ENCODE measurements around the gene SEC14L6. TPM values are rescaled to one million over a fixed set of nuclear protein-coding genes. Genes with fewer than 3 reads are reported as not detected.

The SEC14L6 gene
- total RNA-seq, 3 donors from 2014 or later (not counting 1 experiment from before 2014, with no cell fraction given): 0.18 to 0.23 TPM; not detected in 1

DNA sequence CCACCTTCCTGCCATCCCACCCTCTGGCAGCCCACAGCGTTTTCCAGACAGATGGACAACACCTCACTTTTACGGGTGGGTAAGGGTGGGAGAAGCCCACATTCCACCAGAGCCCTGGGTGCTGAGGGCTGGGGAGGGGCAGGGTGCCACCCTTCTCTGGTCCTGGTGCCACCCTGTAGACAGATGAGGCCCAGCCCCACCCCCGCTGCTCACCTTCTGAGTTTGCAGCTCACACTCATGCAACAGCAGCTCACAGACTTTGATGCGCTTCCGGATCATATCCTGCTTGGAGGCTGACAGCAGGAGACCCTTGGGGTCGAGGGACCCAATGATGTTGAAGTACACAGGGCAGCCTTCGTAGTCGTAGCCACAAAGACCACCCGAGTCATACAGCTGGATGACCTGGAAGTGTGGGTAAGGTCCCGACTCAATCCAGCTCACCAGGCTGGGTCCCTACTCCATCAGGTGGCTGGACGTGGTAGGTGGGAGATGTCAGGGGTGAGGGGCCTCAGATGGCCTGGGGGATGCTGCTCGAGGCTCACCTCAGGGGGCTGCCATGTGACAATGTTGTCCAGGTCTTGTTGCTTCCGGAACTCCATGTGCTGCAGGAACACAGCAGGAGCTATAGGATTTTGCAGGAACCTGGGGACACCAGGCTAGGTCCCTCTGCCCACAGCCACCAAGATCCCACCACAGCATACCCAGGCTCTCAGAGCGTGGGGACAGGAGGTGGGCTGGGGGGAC, 51.3 kb downstream of the SEC14L6 start:
- no peak overlapping the region for H3K4me3 Mint-ChIP-seq
- intact Hi-C loops (cut with micrococcal nuclease): no loop called here
- 75% methylated on average over 13 of the region's 14 CpGs for WGBS (ENCODE audit: insufficient coverage)
- DNase-seq: no peak
- no peaks in the 10 kb centered on the region for H3K9me3 Mint-ChIP-seq
- Histone ChIP-seq H3K9me3 (ENCODE audit: control insufficient read depth, insufficient read depth, low read length) (no peaks in the 10 kb centered on the region), H3K36me3 (ENCODE audit: control insufficient read depth, insufficient read depth, low read length) (no peaks in the 10 kb centered on the region), H3K27me3 (ENCODE audit: control insufficient read depth, insufficient read depth, low read length) (no peaks in the 10 kb centered on the region), H3K27ac (ENCODE audit: low read length) (no peak overlapping the region), H3K4me3 (ENCODE audit: low read length) (no peak overlapping the region), H3K4me1 (ENCODE audit: control insufficient read depth, insufficient read depth, low read length) (no peaks in the 10 kb centered on the region)
- peaks cover 0 to 6% of the 10 kb centered on the region in 2 donors for H3K27me3 Mint-ChIP-seq (ENCODE audit: low read depth in 2 of 2)
- no peak for TF ChIP-seq CTCF (IDR thresholded peaks at IDR 0.05)
- no peak for ATAC-seq
- no peaks in the 10 kb centered on the region for H3K4me1 Mint-ChIP-seq
- H3K36me3 Mint-ChIP-seq: no peaks in the 10 kb centered on the region
- H3K27ac Mint-ChIP-seq: no peak overlapping the region

DNA sequence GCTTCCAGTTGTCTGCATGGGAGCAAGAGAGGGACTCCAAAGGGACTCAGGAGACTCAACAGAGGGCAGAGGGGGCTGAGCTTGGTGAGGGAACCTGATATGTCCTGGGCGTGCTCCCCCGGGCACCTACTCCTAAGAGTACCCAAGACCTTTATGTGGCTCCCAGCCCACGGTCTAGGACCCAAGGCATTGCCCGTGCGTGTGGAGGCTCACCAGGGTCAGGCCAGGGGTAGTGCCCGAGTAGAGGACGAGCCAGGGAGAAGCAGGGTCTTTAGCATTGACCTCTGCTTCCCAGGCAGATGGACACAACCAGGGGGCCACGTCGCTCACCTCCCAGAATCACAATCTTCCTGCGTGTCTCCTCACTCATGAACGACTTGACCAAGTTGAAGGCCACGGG, 54.4 kb downstream of the SEC14L6 start:
- intact Hi-C loops (cut with micrococcal nuclease): no loop called here
- no peak for DNase-seq
- Histone ChIP-seq H3K36me3 (ENCODE audit: control insufficient read depth, insufficient read depth, low read length) (no peaks in the 10 kb centered on the region), H3K4me3 (ENCODE audit: low read length) (no peak overlapping the region), H3K4me1 (ENCODE audit: control insufficient read depth, insufficient read depth, low read length) (no peaks in the 10 kb centered on the region), H3K27ac (ENCODE audit: low read length) (no peak overlapping the region), H3K27me3 (ENCODE audit: control insufficient read depth, insufficient read depth, low read length) (no peaks in the 10 kb centered on the region), H3K9me3 (ENCODE audit: control insufficient read depth, insufficient read depth, low read length) (no peaks in the 10 kb centered on the region)
- no peaks in the 10 kb centered on the region for H3K4me1 Mint-ChIP-seq
- no peak overlapping the region for H3K4me3 Mint-ChIP-seq
- no peak for TF ChIP-seq CTCF (IDR thresholded peaks at IDR 0.05)
- no peaks in the 10 kb centered on the region for H3K36me3 Mint-ChIP-seq
- no peak for ATAC-seq
- H3K27me3 Mint-ChIP-seq (ENCODE audit: low read depth in 2 of 2): no peaks in the 10 kb centered on the region
- no peak overlapping the region for H3K27ac Mint-ChIP-seq
- WGBS (ENCODE audit: insufficient coverage): 83% methylated on average over 12 of the region's 12 CpGs
- H3K9me3 Mint-ChIP-seq: no peaks in the 10 kb centered on the region

GRCh38 chr22:30491381-30491780, 55.2 kb downstream of the SEC14L6 start:
- no peak for ATAC-seq
- no peaks in the 10 kb centered on the region for H3K36me3 Mint-ChIP-seq
- 92% methylated on average over 5 of the region's 7 CpGs for WGBS (ENCODE audit: insufficient coverage)

More at GRCh38 chr22:30491381-30491780, 55.2 kb downstream of the SEC14L6 start:
- no peaks in the 10 kb centered on the region for H3K4me1 Mint-ChIP-seq
- no peak overlapping the region for H3K4me3 Mint-ChIP-seq
- H3K4me1 ChIP-seq (ENCODE audit: control insufficient read depth, insufficient read depth, low read length): no peaks in the 10 kb centered on the region
- H3K4me3 ChIP-seq (ENCODE audit: low read length): no peak overlapping the region
- DNase-seq: no peak
- no peak for TF ChIP-seq CTCF (IDR thresholded peaks at IDR 0.05)
- no peaks in the 10 kb centered on the region for H3K9me3 ChIP-seq (ENCODE audit: control insufficient read depth, insufficient read depth, low read length)
- no peaks in the 10 kb centered on the region for H3K36me3 ChIP-seq (ENCODE audit: control insufficient read depth, insufficient read depth, low read length)
- H3K27me3 Mint-ChIP-seq (ENCODE audit: low read depth in 2 of 2): no peaks in the 10 kb centered on the region
- H3K27ac ChIP-seq (ENCODE audit: low read length): no peak overlapping the region
- H3K27me3 ChIP-seq (ENCODE audit: control insufficient read depth, insufficient read depth, low read length): no peaks in the 10 kb centered on the region
- intact Hi-C loops (cut with micrococcal nuclease): no loop called here
- H3K27ac Mint-ChIP-seq: no peak overlapping the region
- no peaks in the 10 kb centered on the region for H3K9me3 Mint-ChIP-seq

All from natural killer cell (primary cell).